Activated CD4-positive, alpha-beta T cell treated with anti-CD3 and anti-CD28 coated beads for 24 hours (primary cell): ENCODE data around the gene LDHAL6A.
"Not testable (repeated sequence)": the region's sequence is repeated elsewhere in the genome, so short reads cannot be mapped to it uniquely, and the experiment has no call there.

Experiments used
- DNase-seq, 2 donors: peaks; one replicate each; pipeline ENCODE4 v3.0.0-alpha.2; 2020; ENCODE audit warnings: low read depth in 2 of 2

Gene LDHAL6A

GRCh38 chr11:18455686-18456372 lies at the start of gene LDHAL6A:
Gene LDHAL6A, plus strand, starts transcription at chr11:18455856. Its CDS starts 825 bp downstream, at chr11:18456681.
- DNase-seq: no peak

GRCh38 chr11:18407400-18407799 lies 48.3 kb upstream of the LDHAL6A start:
- not testable (repeated sequence) for DNase-seq

- DNase-seq: no peak
Observed at GRCh38 chr11:18408558-18409291, 46.9 kb upstream of the LDHAL6A start.

GRCh38 chr11:18416459-18416858 lies 39.2 kb upstream of the LDHAL6A start:
- DNase-seq: no peak

DNA sequence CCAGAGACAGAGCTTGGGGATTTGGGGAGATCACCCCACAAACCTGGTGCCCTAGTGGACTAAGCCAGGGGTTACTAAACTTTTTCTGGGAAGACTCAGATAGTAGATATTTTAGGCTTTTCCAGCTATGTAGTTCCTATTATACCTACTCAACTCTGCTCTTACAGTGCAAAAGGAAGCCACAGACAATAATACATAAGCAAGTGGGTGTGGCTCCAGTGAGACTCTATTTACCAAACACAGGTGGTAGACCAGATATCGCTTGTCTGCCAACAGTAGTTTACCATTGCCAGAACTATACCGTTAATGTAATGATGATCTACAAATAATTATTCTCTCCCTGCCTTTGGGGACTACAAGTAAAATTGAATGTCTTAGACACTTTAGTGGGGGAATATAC lies 36.6 kb upstream of the LDHAL6A start:
- DNase-seq: no peak

DNA sequence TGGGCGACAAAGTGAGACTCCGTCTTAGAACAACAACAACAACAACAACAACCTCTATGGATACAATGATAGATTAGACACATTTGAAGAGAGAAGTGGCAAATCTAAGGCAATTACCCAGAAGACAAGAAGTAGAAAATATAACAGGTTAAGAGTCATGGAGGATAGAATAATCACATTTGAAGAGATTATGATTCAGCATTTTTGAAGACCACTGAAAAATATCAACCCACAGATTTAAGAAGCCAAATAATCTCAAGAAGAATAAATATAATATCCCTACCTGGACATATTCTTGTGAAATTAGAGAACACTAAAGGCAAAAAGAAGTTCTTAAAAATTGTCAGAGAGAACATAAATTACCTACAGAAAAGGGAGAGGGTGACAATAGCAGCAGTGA lies 35.6 kb upstream of the LDHAL6A start:
- DNase-seq: no peak

DNA sequence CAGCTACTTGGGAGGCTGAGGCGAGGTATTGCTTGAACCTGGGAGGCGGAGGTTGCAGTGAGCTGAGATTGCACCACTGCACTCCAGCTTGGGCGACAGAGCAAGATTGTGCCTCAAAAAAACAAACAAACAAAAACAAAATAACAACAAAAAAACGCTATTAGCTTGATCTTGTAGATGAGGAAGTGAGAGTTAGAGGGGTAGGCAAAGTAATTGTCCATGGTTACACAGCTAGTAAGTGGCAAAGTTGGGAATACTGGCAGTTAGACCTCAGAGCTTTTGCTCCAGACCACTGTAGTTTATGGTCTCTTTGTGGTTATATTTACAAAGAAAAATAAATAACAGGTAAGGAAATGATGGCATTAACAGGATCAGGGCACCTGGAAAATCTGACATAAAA lies 28.4 kb upstream of the LDHAL6A start:
- no peak for DNase-seq

DNA sequence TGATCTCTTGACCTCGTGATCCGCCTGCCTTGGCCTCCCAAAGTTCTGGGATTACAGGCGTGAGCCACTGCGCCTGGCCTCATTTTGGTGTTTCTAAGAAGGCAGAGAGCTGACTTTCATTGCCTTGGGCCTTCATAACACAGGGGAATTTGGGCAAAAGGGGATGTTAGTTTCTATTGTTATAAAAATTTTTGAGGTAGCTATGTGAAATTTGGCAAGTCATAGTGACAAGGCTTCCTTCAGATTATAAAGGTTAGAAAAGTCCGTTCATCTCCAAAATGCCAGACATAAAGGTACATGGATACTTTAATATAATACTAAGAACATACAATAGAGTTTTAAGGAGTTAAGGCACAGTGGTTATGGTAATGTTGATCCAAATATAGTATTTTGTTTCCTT lies 26.3 kb upstream of the LDHAL6A start:
- DNase-seq: no peak

DNA sequence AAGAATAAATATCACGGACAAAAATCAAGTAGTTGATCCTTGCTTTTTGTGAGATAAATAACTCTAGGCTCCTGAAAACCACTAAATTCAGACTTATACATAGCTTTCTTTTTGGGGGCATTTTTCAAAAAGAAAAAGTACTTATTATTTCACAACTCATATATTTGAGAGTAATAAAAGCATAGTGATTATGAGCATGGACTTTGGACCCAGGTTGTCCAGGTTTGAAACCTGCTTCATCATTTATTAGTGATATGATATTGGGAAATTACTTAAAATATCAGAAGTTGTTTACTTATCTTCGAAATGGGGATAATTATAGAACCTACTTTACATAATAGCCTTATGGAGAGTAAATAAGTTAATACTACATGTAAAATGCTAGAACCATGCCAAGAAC lies 17.0 kb upstream of the LDHAL6A start:
- DNase-seq: no peak

- no peak for DNase-seq
Observed at GRCh38 chr11:18449251-18449650, 6.4 kb upstream of the LDHAL6A start.

DNA sequence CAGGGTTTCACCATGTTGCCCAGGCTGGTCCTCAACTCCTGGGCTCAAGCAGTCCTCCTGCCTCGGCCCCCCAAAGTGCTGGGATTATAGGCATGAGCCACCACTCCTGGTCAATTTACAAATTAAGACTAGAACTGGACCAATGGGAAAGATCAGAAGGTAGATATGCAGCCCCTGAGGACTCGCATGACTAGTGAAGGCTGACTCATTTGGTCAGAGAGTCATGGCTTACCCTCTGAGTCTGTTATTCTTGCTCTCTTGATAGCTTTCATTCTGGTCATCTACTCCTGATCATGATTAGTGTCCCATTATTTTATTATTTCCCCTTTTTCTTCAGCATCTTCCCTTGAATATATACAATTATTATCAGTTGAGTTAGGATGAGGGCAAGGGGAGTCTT lies 2.7 kb upstream of the LDHAL6A start:
- DNase-seq: no peak

DNA sequence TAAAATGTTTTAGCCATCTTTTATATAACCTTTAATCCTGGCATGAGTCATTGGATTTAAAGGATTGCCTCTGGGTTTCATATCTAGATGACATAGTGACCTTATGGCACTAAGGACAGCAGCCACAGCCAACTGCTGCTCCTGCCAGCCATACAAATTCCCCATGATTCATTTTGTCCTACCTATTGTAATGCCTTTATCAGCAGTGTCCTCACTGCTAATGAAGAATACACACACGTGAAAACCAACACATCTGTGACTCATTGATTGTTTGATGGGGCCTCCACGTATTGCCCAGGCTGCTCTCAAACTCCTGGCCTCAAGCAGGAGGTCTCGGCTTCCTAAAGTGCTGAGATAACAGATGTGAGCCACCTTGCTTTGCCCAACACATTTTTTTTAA lies 1.8 kb downstream of the LDHAL6A start:
- no peak for DNase-seq

DNA sequence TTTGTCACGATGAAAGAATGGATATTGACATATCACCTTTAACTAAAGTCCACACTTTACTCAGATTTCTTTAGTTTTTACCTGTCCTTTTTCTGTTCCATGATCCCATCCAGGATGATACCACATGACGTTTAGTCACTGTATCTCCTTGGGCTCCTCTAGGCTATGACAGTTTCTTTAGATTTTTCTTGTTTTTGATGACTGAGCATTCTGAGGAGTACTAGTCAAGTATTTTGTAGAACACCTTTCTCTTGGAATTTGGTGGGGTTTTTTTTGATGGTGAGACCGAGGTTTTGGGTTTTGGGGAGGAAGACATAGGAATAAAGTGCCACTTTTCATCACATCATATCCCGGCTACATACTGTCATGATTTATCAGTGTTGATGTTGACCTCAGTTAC lies 4.0 kb downstream of the LDHAL6A start:
- no peak for DNase-seq

GRCh38 chr11:18461909-18462308 lies 6.3 kb downstream of the LDHAL6A start:
- no peak for DNase-seq

- no peak for DNase-seq
Observed at GRCh38 chr11:18463439-18463838, 7.8 kb downstream of the LDHAL6A start.

GRCh38 chr11:18466402-18466801 lies 10.7 kb downstream of the LDHAL6A start:
- DNase-seq: no peak

DNA sequence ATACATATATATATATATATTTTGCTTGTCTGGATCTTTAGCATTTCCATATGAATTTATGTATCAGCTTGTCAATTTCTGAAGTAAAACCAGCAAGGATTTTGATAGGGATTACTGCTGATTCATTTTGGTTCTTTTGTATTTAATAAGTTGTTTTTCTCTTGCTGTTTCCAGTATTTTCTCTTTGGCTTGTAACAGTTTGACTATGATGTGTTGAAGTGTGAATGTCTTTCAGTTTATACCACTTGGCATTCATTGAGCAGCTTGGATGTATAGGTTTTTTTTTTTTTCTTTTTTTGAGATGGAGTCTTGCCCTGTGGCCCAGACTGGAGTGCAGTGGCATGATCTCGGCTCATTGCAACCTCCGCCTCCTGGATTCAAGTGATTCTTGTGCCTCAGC lies 12.4 kb downstream of the LDHAL6A start:
- no peak for DNase-seq

DNA sequence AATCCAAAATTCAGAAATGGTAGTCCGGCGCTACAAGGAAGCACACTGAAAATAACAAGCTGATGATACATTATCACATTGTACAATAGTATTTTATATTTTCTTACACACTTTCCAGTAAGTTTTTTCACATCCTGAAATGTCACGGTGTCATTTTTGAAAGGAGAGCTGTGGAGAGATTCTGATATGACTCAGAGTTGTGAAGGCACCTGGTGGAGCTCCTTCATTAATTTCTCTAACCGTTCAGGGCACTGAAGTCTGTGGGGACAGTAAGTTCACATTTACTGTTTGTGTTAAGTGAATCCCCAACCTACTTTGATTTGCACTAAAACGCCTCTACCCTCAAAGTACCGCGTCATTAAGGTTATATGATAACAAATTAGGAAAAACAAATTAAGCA lies 13.3 kb downstream of the LDHAL6A start:
- no peak for DNase-seq

DNA sequence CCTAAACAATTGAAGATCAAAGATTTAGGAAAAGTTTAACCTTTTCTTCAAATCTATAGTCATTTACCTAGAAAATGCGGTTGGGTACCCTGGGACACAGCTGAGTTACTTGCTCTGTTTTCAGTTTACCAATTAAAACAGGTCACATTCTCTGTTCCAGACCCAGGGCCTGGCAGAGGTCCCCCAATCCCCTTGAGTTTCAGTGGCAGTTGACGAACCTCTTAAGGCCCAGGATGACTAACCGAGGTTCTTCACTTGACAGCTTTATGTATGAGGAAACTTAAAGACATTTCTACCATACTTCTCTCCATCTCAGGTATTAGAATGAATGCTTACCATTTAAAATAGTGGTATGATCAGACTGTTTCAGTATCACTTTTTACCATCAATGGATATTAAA lies 16.3 kb downstream of the LDHAL6A start:
- no peak for DNase-seq

GRCh38 chr11:18472587-18472986 lies 16.9 kb downstream of the LDHAL6A start:
- DNase-seq: no peak

- no peak for DNase-seq
Observed at GRCh38 chr11:18479063-18479462, 23.4 kb downstream of the LDHAL6A start.

- no peak for DNase-seq
Observed at GRCh38 chr11:18485913-18486528, 30.4 kb downstream of the LDHAL6A start.

DNA sequence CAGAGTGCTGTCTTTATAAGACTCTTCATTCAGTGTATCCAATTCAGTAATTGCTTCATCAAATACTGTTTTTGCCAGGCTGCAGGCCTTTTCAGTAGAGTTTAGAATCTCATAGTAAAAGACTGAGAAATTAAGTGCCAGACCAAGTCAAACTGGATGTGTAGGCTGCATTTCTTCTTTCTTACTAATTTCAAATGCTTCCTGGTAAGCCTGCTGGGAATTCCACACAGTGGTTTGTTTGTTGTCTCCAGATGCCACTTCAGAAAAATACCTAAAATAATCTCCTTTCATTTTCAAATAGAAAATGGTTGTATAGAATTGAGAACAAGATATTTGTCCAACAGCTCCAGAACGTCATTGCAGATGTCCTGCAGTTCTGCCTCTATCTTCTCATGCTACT lies 34.7 kb downstream of the LDHAL6A start:
- no peak for DNase-seq
